HEK293 (cell line): ENCODE results near the gene CEP55.

ENCODE experiments used
- GFI1B ChIP-seq: fragments of 450-650 bp; formaldehyde crosslinking; IDR thresholded peaks from 2 replicates; pipeline ENCODE4 v1.5.1; 2016; ENCODE audit warnings: missing biosample characterization, missing genetic modification characterization
- GLIS2 ChIP-seq: fragments of 450-650 bp; formaldehyde crosslinking; IDR thresholded peaks from 2 replicates; pipeline ENCODE4 v1.5.1; 2016; ENCODE audit warnings: missing biosample characterization, missing genetic modification characterization
- KLF1 ChIP-seq: fragments of 450-650 bp; formaldehyde crosslinking; IDR thresholded peaks from 2 replicates; pipeline ENCODE4 v1.5.1; 2016; ENCODE audit warnings: missing biosample characterization, missing genetic modification characterization
- KLF16 ChIP-seq: fragments of 450-650 bp; formaldehyde crosslinking; IDR thresholded peaks from 2 replicates; pipeline ENCODE4 v1.5.1; 2017; ENCODE audit warnings: missing biosample characterization, missing genetic modification characterization
- MZF1 ChIP-seq: fragments of 450-650 bp; formaldehyde crosslinking; IDR thresholded peaks from 2 replicates; pipeline ENCODE4 v1.5.1; 2017; ENCODE audit warnings: missing biosample characterization, missing genetic modification characterization, borderline replicate concordance
- PRDM10 ChIP-seq: fragments of 450-650 bp; formaldehyde crosslinking; IDR thresholded peaks from 2 replicates; pipeline ENCODE4 v1.5.1; 2016; ENCODE audit warnings: missing biosample characterization, missing genetic modification characterization
- SALL2 ChIP-seq: fragments of 450-650 bp; formaldehyde crosslinking; IDR thresholded peaks from 2 replicates; pipeline ENCODE4 v1.5.0; 2017; ENCODE audit warnings: missing biosample characterization, mild to moderate bottlenecking, missing genetic modification characterization, borderline replicate concordance
- SP7 ChIP-seq: fragments of 450-650 bp; formaldehyde crosslinking; IDR thresholded peaks from 2 replicates; pipeline ENCODE4 v1.5.1; 2016; ENCODE audit warnings: missing biosample characterization, missing genetic modification characterization
- ZBTB20 ChIP-seq: fragments of 450-650 bp; formaldehyde crosslinking; IDR thresholded peaks from 2 replicates; pipeline ENCODE4 v1.5.1; 2016; ENCODE audit warnings: missing biosample characterization, missing genetic modification characterization
- ZBTB7A ChIP-seq: fragments of 450-650 bp; formaldehyde crosslinking; IDR thresholded peaks from 2 replicates; pipeline ENCODE4 v1.5.1; 2016; ENCODE audit warnings: low read depth, missing biosample characterization, missing genetic modification characterization
- ZFP3 ChIP-seq: fragments of 450-650 bp; formaldehyde crosslinking; IDR thresholded peaks from 2 replicates; pipeline ENCODE4 v1.5.1; 2016; ENCODE audit warnings: low read depth, missing biosample characterization, missing genetic modification characterization
- ZNF121 ChIP-seq: fragments of 450-650 bp; formaldehyde crosslinking; IDR thresholded peaks from 2 replicates; pipeline ENCODE4 v1.5.1; 2016; ENCODE audit warnings: missing biosample characterization, missing genetic modification characterization
- ZNF133 ChIP-seq: fragments of 450-650 bp; formaldehyde crosslinking; IDR thresholded peaks from 2 replicates; pipeline ENCODE4 v1.5.1; 2016; ENCODE audit warnings: missing biosample characterization, missing genetic modification characterization
- ZNF146 ChIP-seq: fragments of 450-650 bp; formaldehyde crosslinking; IDR thresholded peaks from 2 replicates; pipeline ENCODE4 v1.5.1; 2016; ENCODE audit warnings: missing biosample characterization, missing genetic modification characterization
- ZNF19 ChIP-seq: fragments of 450-650 bp; formaldehyde crosslinking; IDR thresholded peaks from 2 replicates; pipeline ENCODE4; 2016; ENCODE audit warnings: missing biosample characterization, missing genetic modification characterization, low read depth
- ZNF202 ChIP-seq: fragments of 450-650 bp; formaldehyde crosslinking; IDR thresholded peaks from 2 replicates; pipeline ENCODE4 v1.5.1; 2016; ENCODE audit warnings: missing biosample characterization, missing genetic modification characterization, borderline replicate concordance
- ZNF221 ChIP-seq: fragments of 450-650 bp; formaldehyde crosslinking; IDR thresholded peaks from 2 replicates; pipeline ENCODE4 v1.5.1; 2017; ENCODE audit warnings: missing biosample characterization, missing genetic modification characterization, borderline replicate concordance
- ZNF239 ChIP-seq: fragments of 450-650 bp; formaldehyde crosslinking; IDR thresholded peaks from 2 replicates; pipeline ENCODE4 v1.5.1; 2016; ENCODE audit warnings: missing biosample characterization, missing genetic modification characterization
- ZNF324 ChIP-seq: fragments of 450-650 bp; formaldehyde crosslinking; IDR thresholded peaks from 2 replicates; pipeline ENCODE4 v1.5.1; 2016; ENCODE audit warnings: missing biosample characterization, missing genetic modification characterization
- ZNF335 ChIP-seq: fragments of 450-650 bp; formaldehyde crosslinking; conservative IDR thresholded peaks from 2 replicates; pipeline ENCODE4 v1.5.1; 2016; ENCODE audit warnings: missing biosample characterization, missing genetic modification characterization
- ZNF354C ChIP-seq: fragments of 450-650 bp; formaldehyde crosslinking; IDR thresholded peaks from 2 replicates; pipeline ENCODE4 v1.5.1; 2016; ENCODE audit warnings: missing biosample characterization, missing genetic modification characterization, low read depth, borderline replicate concordance
- ZNF366 ChIP-seq: fragments of 450-650 bp; formaldehyde crosslinking; conservative IDR thresholded peaks from 2 replicates; pipeline ENCODE4 v1.5.1; 2016; ENCODE audit warnings: missing biosample characterization, missing genetic modification characterization
- ZNF391 ChIP-seq: fragments of 450-650 bp; formaldehyde crosslinking; IDR thresholded peaks from 2 replicates; pipeline ENCODE4 v1.5.1; 2016; ENCODE audit warnings: low read depth, missing biosample characterization, missing genetic modification characterization, borderline replicate concordance
- ZNF544 ChIP-seq: fragments of 450-650 bp; formaldehyde crosslinking; IDR thresholded peaks from 2 replicates; pipeline ENCODE4 v1.5.0; 2017; ENCODE audit warnings: missing biosample characterization, missing genetic modification characterization
- ZNF558 ChIP-seq: fragments of 450-650 bp; formaldehyde crosslinking; IDR thresholded peaks from 2 replicates; pipeline ENCODE4 v1.5.1; 2016; ENCODE audit warnings: missing biosample characterization, missing genetic modification characterization
- ZNF571 ChIP-seq: fragments of 450-650 bp; formaldehyde crosslinking; IDR thresholded peaks from 2 replicates; pipeline ENCODE4 v1.5.0; 2017; ENCODE audit warnings: missing biosample characterization, missing genetic modification characterization
- ZNF626 ChIP-seq: fragments of 450-650 bp; sonication (Bioruptor Pico); formaldehyde crosslinking; IDR thresholded peaks from 2 replicates; pipeline ENCODE4 v1.5.1; 2018; ENCODE audit warnings: missing biosample characterization, missing genetic modification characterization, inconsistent platforms
- ZNF645 ChIP-seq: fragments of 450-650 bp; formaldehyde crosslinking; IDR thresholded peaks from 2 replicates; pipeline ENCODE4; 2016; ENCODE audit warnings: missing biosample characterization, missing genetic modification characterization
- ZNF701 ChIP-seq: fragments of 450-650 bp; formaldehyde crosslinking; IDR thresholded peaks from 2 replicates; pipeline ENCODE4 v1.5.1; 2016; ENCODE audit warnings: missing biosample characterization, missing genetic modification characterization
- ZNF707 ChIP-seq: fragments of 450-650 bp; formaldehyde crosslinking; IDR thresholded peaks from 2 replicates; pipeline ENCODE4 v1.5.1; 2016; ENCODE audit warnings: missing biosample characterization, missing genetic modification characterization
- ZNF777 ChIP-seq: fragments of 450-650 bp; formaldehyde crosslinking; IDR thresholded peaks from 2 replicates; pipeline ENCODE4 v1.5.1; 2017; ENCODE audit warnings: missing biosample characterization, missing genetic modification characterization, borderline replicate concordance
- ZNF843 ChIP-seq: fragments of 450-650 bp; formaldehyde crosslinking; IDR thresholded peaks from 2 replicates; pipeline ENCODE4 v1.5.1; 2016; ENCODE audit warnings: missing biosample characterization, missing genetic modification characterization
- ZXDB ChIP-seq: fragments of 450-650 bp; formaldehyde crosslinking; IDR thresholded peaks from 2 replicates; pipeline ENCODE4 v1.5.1; 2016; ENCODE audit warnings: missing biosample characterization, missing genetic modification characterization
- TF ChIP-seq, protein P1 (sequence below): fragments of 450-650 bp; formaldehyde crosslinking; IDR thresholded peaks from 2 replicates; pipeline ENCODE4 v1.5.1; 2016; ENCODE audit warnings: missing biosample characterization, missing genetic modification characterization
- TF ChIP-seq, protein P2 (sequence below): fragments of 450-650 bp; formaldehyde crosslinking; IDR thresholded peaks from 2 replicates; pipeline ENCODE4 v1.5.1; 2016; ENCODE audit warnings: missing biosample characterization, missing genetic modification characterization

CEP55 gene

DNA sequence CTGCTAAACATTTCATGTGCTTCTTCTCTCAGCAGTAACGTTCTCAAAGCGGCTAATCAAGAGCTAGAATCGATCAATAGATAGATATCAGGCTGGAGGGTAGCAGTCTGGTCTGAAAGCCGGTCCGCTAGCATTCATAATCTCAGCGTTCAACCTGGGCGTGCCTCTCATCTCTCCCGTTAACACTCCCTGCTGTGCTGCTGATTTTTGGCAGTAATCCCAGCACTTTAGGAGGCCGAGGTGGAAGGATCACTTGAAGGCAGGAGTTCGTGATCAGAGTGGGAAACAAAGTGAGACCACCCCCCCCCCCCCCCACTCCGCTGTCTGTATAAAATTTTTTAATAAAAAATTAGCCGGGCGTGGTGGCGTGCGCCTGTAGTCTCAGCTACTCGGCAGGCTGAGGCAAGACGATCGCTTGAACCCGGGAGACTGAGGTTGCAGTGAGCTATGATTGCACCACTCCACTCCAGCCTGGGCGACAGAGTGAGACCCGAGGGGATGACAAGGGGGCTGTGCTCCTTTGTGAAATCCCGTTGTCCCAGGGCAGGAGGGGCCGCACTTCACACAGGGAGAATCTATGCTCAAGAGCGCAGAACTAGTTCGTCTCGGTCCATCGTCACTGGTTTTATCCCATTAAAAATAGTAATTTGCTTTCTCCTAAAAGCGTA is 624 bp upstream of the CEP55 start (continued):
- no peak for TF ChIP-seq ZNF571 (tag by site-specific recombination)
- no peak for TF ChIP-seq ZNF19
- no peak for TF ChIP-seq ZNF645 (tag by site-specific recombination)
- TF ChIP-seq KLF1, result no peak
- no peak for TF ChIP-seq ZNF544 (tag by site-specific recombination)
- TF ChIP-seq ZXDB, result peak; percentile 19; the same call in 1 of the 2 replicates
- no peak for TF ChIP-seq ZNF707 (tag by site-specific recombination)
- no peak for TF ChIP-seq ZNF239 (tag by site-specific recombination)
- peak; percentile 95 for TF ChIP-seq ZBTB20
- no peak for TF ChIP-seq ZNF221 (tag by site-specific recombination)
- no peak for TF ChIP-seq ZNF701 (tag by site-specific recombination)
- peak; percentile 77 for TF ChIP-seq ZNF335 (tag by site-specific recombination)
- no peak for TF ChIP-seq ZNF354C (tag by site-specific recombination)
- no peak for TF ChIP-seq ZNF558 (tag by site-specific recombination)
- peak; percentile 34 for TF ChIP-seq ZNF366 (tag by site-specific recombination)
- TF ChIP-seq, protein P1, sequence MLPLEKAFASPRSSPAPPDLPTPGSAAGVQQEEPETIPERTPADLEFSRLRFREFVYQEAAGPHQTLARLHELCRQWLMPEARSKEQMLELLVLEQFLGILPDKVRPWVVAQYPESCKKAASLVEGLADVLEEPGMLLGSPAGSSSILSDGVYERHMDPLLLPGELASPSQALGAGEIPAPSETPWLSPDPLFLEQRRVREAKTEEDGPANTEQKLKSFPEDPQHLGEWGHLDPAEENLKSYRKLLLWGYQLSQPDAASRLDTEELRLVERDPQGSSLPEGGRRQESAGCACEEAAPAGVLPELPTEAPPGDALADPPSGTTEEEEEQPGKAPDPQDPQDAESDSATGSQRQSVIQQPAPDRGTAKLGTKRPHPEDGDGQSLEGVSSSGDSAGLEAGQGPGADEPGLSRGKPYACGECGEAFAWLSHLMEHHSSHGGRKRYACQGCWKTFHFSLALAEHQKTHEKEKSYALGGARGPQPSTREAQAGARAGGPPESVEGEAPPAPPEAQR (tag by site-specific recombination), result no peak
- no peak for TF ChIP-seq KLF16 (tag by site-specific recombination)
- TF ChIP-seq SP7 (tag by site-specific recombination), result peak; percentile 27
- TF ChIP-seq ZNF391 (tag by site-specific recombination), result peak; percentile 66
- 0 out of 2 replicates have a peak, but pooled peaks have one; percentile 27 for TF ChIP-seq ZNF843 (tag by site-specific recombination)
- TF ChIP-seq ZNF133 (tag by site-specific recombination), result no peak
- TF ChIP-seq, protein P2, sequence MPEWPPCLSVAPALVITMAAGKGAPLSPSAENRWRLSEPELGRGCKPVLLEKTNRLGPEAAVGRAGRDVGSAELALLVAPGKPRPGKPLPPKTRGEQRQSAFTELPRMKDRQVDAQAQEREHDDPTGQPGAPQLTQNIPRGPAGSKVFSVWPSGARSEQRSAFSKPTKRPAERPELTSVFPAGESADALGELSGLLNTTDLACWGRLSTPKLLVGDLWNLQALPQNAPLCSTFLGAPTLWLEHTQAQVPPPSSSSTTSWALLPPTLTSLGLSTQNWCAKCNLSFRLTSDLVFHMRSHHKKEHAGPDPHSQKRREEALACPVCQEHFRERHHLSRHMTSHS (tag by site-specific recombination), result no peak
- 0 out of 2 replicates have a peak, but pooled peaks have one; percentile 27 for TF ChIP-seq ZBTB7A (tag by site-specific recombination)
- peak; percentile 93 for TF ChIP-seq ZNF121
- peak; percentile 56; the same call in 1 of the 2 replicates for TF ChIP-seq GLIS2 (tag by site-specific recombination)
- TF ChIP-seq ZNF146, result no peak
- TF ChIP-seq ZNF626 (tag by site-specific recombination), result no peak
- TF ChIP-seq ZFP3 (tag by site-specific recombination), result 0 out of 2 replicates have a peak, but pooled peaks have one; percentile 13
- TF ChIP-seq MZF1 (tag by site-specific recombination), result peak; percentile 40; the same call in 1 of the 2 replicates
- peak; percentile 100 for TF ChIP-seq PRDM10 (tag by site-specific recombination)
- TF ChIP-seq ZNF324, result no peak
- TF ChIP-seq ZNF202, result no peak
- TF ChIP-seq GFI1B (tag by site-specific recombination), result 0 out of 2 replicates have a peak, but pooled peaks have one; percentile 8
- TF ChIP-seq SALL2 (tag by site-specific recombination), result no peak
- TF ChIP-seq ZNF777, result 0 out of 2 replicates have a peak, but pooled peaks have one; percentile 17
